COLO668 (cell line): Measurements from ENCODE around the gene CSK.
A peak's percentile ranks its signal among the peaks of the same experiment; 100 is the strongest.
"Not testable (repeated sequence)": the region's sequence is repeated elsewhere in the genome, so short reads cannot be mapped to it uniquely, and the experiment has no call there.

Experiments
- DNase-seq: peaks from one replicate; lab custom pipeline; 2025; ENCODE audit not compliant: unreplicated experiment; lab: John Stamatoyannopoulos, UW

Gene CSK

GRCh38 chr15:74781431-74782258, at the start of gene CSK:
CSK (plus strand) TSS chr15:74782080; CDS start chr15:74798298, 16,218 bp downstream.
- peak; percentile 86 for DNase-seq

GRCh38 chr15:74732846-74733245, 49.0 kb upstream of the CSK start:
- no peak for DNase-seq

GRCh38 chr15:74733269-74733668, 48.6 kb upstream of the CSK start:
- DNase-seq: no peak

GRCh38 chr15:74735305-74735704, 46.6 kb upstream of the CSK start:
- no peak for DNase-seq

GRCh38 chr15:74738239-74738638, 43.6 kb upstream of the CSK start:
- not testable (repeated sequence) for DNase-seq

GRCh38 chr15:74742422-74742821, 39.5 kb upstream of the CSK start:
- no peak for DNase-seq

GRCh38 chr15:74746389-74746788, 35.5 kb upstream of the CSK start:
- DNase-seq: no peak

- no peak for DNase-seq
Measured at GRCh38 chr15:74748322-74748946, 33.4 kb upstream of the CSK start, which contains the start of gene CYP1A2. CYP1A2 (plus strand) TSS chr15:74748845; CDS start chr15:74749739, 894 bp downstream.

GRCh38 chr15:74749832-74750231, 32.0 kb upstream of the CSK start:
- DNase-seq: no peak

GRCh38 chr15:74750751-74751150, 31.1 kb upstream of the CSK start:
- no peak for DNase-seq

GRCh38 chr15:74752011-74752410, 29.9 kb upstream of the CSK start:
- no peak for DNase-seq

- no peak for DNase-seq
Measured at GRCh38 chr15:74752531-74752930, 29.3 kb upstream of the CSK start.

GRCh38 chr15:74754593-74755215, 27.2 kb upstream of the CSK start:
- no peak for DNase-seq

- no peak for DNase-seq
Measured at GRCh38 chr15:74758736-74759135, 23.1 kb upstream of the CSK start.

GRCh38 chr15:74762791-74763150, 19.1 kb upstream of the CSK start:
- DNase-seq: no peak

GRCh38 chr15:74763416-74763815, 18.5 kb upstream of the CSK start:
- DNase-seq: peak; percentile 72

- no peak for DNase-seq
Measured at GRCh38 chr15:74767167-74768098, 14.4 kb upstream of the CSK start.

- no peak for DNase-seq
Measured at GRCh38 chr15:74768099-74768770, 13.6 kb upstream of the CSK start.

- peak; percentile 54 for DNase-seq
Measured at GRCh38 chr15:74768771-74769342, 13.0 kb upstream of the CSK start.

- no peak for DNase-seq
Measured at GRCh38 chr15:74769463-74770025, 12.3 kb upstream of the CSK start.
